Cardiac fibroblast (primary cell): Measurements from ENCODE around the gene ELL.

Experiments
- DNase-seq, 2 donors: peaks; one replicate each; pipeline versions ENCODE4 v3.0.0 to v3.0.0-alpha.2; 2010; ENCODE audit warnings: low read depth in 2 of 2
- H3K4me3 ChIP-seq, 2 donors: replicated peaks in 1 of 2; 1 replicate in 1 of 2; 2 replicates in 1 of 2; pipeline ENCODE4 v1.5.1; 2011; ENCODE audit warnings: low read depth in 2 of 2, low read length in 2 of 2, mild to moderate bottlenecking in 2 of 2, moderate library complexity in 1 of 2
- CTCF ChIP-seq: IDR thresholded peaks from one replicate; pipeline ENCODE4 v1.5.1; 2011; ENCODE audit warnings: low read depth, mild to moderate bottlenecking, low read length, inconsistent platforms

ELL gene

GRCh38 chr19:18393836-18394235 is 128.0 kb downstream of the ELL start:
- H3K4me3 ChIP-seq = no peak overlapping the region
- no peak for TF ChIP-seq CTCF
- DNase-seq = no peak

- no peak for TF ChIP-seq CTCF
- H3K4me3 ChIP-seq = no peak overlapping the region
- no peak for DNase-seq
Observed at GRCh38 chr19:18392926-18393325, 128.9 kb downstream of the ELL start.
